A673 (cell line): ENCODE measurements around the gene PDGFB.

Experiments used
- CTCF ChIP-seq: fragments of 300-800, 200-600 bp; sonication (generic); conservative IDR thresholded peaks from 2 replicates; pipeline ENCODE4 v1.5.1; 2017; ENCODE audit warnings: low read depth, mild to moderate bottlenecking, antibody characterized with exemption, low read length, moderate library complexity, mixed read lengths
- EZH2 ChIP-seq: fragments of 200-600 bp; sonication (generic); IDR thresholded peaks from 2 replicates; pipeline ENCODE4 v1.6.1; 2017; ENCODE audit warnings: borderline replicate concordance, low read depth, mild to moderate bottlenecking, mixed read lengths, antibody characterized with exemption, low read length; ENCODE audit not compliant: poor library complexity, severe bottlenecking

GRCh38 chr22:39205344-39206021, 39.3 kb downstream of the PDGFB start:
- TF ChIP-seq CTCF = no peak
- TF ChIP-seq EZH2 = no peak
